NCI-H2029 (cell line): Measurements from ENCODE around the gene NME7.
"Not testable (repeated sequence)": the region's sequence is repeated elsewhere in the genome, so short reads cannot be mapped to it uniquely, and the experiment has no call there.

ENCODE experiments used
- DNase-seq: peaks from one replicate; lab custom pipeline; 2025; lab: John Stamatoyannopoulos, UW

NME7 gene, protein sequence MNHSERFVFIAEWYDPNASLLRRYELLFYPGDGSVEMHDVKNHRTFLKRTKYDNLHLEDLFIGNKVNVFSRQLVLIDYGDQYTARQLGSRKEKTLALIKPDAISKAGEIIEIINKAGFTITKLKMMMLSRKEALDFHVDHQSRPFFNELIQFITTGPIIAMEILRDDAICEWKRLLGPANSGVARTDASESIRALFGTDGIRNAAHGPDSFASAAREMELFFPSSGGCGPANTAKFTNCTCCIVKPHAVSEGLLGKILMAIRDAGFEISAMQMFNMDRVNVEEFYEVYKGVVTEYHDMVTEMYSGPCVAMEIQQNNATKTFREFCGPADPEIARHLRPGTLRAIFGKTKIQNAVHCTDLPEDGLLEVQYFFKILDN

GRCh38 chr1:169367686-169368405 lies at the start of gene NME7, which contains the start of gene BLZF1:
TSS of gene NME7 (minus strand) at chr1:169367797. CDS start at chr1:169367710, 87 bp downstream.
TSS of gene BLZF1 (plus strand) at chr1:169368195. CDS start at chr1:169369523, 1,328 bp downstream.
- peak; percentile 91 for DNase-seq

GRCh38 chr1:169414952-169415351 lies 47.4 kb upstream of the NME7 start:
- DNase-seq = no peak

- DNase-seq = not testable (repeated sequence)
Measured at GRCh38 chr1:169408340-169408739, 40.7 kb upstream of the NME7 start.

DNA sequence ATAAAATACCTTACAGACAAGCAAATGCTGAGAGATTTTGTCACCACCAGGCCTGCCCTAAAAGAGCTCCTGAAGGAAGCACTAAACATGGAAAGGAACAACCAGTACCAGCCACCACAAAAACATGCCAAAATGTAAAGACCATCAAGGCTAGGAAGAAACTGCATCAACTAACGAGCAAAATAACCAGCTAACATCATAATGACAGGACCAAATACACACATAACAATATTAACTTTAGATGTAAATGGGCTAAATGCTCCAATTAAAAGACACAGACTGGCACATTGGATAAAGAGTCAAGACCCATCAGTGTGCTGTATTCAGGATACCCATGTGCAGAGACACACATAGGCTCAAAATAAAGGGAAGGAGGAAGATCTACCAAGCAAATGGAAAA lies 35.0 kb upstream of the NME7 start:
- DNase-seq = not testable (repeated sequence)

DNA sequence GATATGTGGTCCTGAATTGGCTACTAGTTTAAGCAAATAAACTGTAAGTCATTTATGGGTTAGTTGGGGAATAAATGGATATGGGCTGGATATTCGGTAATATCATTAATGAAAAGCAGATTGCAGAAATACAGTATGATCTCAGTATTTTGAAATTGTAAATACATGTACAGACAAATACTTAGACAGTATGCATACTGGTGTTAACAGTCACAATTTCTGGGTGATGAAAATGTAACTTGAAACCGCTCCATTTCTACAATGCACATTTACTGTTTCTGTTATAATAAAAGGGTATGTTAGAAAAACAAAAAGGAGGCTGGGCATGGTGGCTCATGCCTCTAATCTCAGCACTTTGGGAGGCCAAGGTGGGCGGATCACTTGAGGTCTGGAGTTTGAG lies 28.4 kb upstream of the NME7 start:
- no peak for DNase-seq

DNA sequence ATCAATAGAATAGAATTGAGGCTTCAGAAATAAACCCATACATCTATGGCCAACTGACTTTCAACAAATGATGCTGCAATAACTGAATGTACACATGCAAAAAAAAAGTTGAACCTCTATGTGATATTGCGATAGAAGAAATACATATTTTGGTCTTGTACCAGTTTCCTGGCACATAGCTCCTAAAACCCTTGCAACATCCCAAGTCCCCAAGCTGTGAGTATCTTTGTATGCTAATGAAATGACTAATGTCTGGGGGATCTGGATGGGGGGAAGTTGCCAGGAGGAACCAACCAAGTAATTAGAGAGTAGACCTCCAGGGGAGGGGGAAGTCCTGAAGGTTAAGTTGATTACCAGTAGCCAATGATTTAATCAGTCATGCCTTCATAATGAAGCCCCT lies 24.8 kb upstream of the NME7 start:
- DNase-seq = no peak

GRCh38 chr1:169390303-169390702 lies 22.7 kb upstream of the NME7 start:
- no peak for DNase-seq

GRCh38 chr1:169387399-169387798 lies 19.8 kb upstream of the NME7 start:
- DNase-seq = no peak

GRCh38 chr1:169383449-169383848 lies 15.9 kb upstream of the NME7 start:
- DNase-seq = no peak

GRCh38 chr1:169381162-169381561 lies 13.6 kb upstream of the NME7 start:
- DNase-seq = no peak

DNA sequence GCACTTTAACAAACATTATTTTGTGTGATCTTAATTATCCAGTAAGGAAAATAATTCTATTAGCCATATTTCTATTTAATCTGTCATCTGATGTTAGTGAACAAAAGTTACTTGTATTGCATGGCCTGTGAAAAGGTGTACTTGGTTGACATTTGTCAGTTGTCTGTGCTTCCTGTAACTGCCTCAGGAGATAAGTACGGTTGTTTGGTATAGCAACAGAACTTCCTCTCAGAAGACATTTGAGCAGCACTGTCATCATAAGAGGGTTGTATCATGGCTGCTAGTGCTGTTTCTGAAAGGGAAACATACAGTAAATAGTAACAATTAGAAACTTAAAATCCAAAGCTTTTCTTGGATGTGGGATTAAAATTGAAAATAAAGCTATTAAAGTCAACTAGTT lies 3.8 kb upstream of the NME7 start:
- DNase-seq = no peak

DNA sequence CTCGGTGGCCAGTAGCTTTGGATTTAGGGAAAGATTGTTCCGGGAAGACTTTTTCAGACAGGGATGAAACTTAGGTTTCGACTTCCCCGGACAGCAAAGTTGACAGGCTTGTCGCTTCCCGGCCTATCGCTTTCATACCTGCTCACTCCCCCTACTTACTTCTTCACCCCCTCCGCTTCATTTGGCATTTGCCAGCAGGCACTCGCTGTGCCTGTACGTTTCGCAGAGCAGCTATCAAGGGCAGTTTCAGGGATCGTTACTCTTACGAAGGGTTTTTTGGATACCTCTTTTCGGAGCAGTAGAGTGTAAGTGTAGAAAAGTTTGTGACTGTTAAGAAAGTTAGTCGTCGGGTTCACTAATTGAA lies 791 bp upstream of the NME7 start:
- DNase-seq = no peak

GRCh38 chr1:169367096-169367685 lies 406 bp downstream of the NME7 start:
- DNase-seq = no peak

- DNase-seq = no peak
Measured at GRCh38 chr1:169364948-169365347, 2.6 kb downstream of the NME7 start.

GRCh38 chr1:169363046-169363730 lies 4.4 kb downstream of the NME7 start:
- DNase-seq = no peak

- no peak for DNase-seq
Measured at GRCh38 chr1:169361281-169361680, 6.3 kb downstream of the NME7 start.

DNA sequence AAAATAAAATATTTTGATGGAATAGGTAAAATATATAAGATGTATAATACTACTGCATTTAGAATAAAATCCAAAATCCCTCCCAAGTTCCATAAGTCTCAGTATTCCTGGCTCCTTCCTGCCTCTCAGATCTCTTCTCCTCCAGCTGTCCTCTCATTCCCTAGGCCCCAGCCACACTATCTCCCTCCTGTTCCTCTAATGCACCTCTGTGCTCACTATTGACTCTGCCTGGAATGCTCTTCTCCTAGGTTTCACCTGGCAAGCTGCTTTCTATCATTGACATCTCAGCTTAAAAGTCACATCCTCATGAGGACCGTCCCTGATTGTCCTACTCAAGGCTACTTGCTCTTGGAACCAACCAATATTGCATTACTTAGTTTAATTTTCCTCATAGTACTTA lies 7.2 kb downstream of the NME7 start:
- DNase-seq = no peak

- peak; percentile 14 for DNase-seq
Measured at GRCh38 chr1:169348383-169349036, 19.1 kb downstream of the NME7 start.

DNA sequence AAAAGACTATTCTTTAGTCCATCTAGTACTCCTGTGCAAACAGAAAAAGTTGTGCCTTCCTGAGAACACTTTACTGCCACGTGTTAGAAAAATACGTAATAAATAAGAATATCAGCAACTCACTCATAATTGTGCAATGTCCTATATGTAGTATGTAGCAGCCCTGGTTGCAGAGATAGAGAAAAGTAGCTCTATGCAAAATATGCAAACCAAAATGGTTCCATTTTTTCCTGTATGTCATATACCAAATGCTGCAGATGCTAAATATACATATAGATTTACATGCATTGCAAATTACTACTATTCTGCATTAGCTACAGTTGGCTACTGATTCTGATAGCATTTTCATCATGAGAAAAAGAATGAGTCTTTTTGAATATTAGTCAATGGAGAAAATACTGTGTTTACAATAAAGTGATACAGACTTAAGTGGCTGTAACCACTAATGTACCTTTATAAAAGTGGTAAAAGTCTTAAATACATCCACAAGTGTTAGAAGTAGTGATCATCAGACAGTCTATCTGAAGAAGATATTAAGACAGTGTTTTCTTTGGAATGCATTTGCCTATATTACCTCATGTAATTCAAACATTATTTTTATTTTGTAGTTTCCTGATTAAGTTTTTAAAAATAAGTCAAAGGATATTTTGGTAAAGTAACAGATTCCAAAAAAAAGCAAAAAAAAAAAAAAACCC lies 19.8 kb downstream of the NME7 start:
- DNase-seq = no peak

- DNase-seq = no peak
Measured at GRCh38 chr1:169346036-169346589, 21.5 kb downstream of the NME7 start.

DNA sequence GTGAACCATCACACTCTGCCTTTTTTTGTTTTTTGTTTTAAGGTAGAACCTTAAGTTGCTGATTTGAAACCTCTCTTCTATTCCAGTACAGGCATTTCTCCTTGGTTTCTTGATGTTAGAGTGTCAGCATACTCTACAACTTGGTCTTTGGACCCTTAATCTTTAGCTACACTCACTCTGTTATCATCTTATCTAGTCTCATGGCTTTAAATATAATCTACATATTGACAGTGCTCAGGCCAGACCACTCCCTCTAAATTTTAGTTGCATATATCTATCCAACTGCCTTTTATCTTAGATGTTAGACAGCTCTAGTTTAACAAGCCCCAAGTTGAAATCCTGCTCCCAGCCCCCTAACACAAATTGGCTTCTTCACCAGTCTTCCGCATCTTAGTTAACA lies 22.1 kb downstream of the NME7 start:
- no peak for DNase-seq
